GM12874 (cell line): ENCODE data around the gene SGCG.

Experiments used
- TF ChIP-seq, protein P1 (sequence below): IDR thresholded peaks from 2 replicates; pipeline ENCODE4 v1.5.1; 2011; ENCODE audit warnings: low read depth, mild to moderate bottlenecking, control low read depth, low read length, moderate library complexity; ENCODE audit not compliant: insufficient read depth

Gene SGCG

DNA sequence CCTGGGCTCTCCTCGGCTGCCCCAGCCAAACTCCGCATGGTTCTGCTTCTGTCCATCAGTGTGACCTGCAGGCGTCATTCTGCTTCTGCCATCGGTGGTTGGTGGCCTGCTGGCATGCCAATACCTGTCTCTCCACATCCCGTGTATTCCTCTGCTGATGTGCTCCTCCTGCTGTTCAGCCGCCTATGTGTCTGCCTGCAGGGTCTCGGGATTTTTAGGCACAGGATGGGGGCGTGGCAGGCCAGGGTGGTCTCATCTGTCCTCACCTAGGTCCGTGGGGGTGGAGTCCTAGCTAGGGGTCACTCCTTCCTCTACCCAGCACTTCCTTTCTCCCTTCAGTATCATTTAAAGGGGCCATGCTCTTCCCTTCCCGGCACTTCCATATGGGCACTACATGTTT, 33.0 kb upstream of the SGCG start:
- TF ChIP-seq, protein P1, sequence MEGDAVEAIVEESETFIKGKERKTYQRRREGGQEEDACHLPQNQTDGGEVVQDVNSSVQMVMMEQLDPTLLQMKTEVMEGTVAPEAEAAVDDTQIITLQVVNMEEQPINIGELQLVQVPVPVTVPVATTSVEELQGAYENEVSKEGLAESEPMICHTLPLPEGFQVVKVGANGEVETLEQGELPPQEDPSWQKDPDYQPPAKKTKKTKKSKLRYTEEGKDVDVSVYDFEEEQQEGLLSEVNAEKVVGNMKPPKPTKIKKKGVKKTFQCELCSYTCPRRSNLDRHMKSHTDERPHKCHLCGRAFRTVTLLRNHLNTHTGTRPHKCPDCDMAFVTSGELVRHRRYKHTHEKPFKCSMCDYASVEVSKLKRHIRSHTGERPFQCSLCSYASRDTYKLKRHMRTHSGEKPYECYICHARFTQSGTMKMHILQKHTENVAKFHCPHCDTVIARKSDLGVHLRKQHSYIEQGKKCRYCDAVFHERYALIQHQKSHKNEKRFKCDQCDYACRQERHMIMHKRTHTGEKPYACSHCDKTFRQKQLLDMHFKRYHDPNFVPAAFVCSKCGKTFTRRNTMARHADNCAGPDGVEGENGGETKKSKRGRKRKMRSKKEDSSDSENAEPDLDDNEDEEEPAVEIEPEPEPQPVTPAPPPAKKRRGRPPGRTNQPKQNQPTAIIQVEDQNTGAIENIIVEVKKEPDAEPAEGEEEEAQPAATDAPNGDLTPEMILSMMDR, result no peak

DNA sequence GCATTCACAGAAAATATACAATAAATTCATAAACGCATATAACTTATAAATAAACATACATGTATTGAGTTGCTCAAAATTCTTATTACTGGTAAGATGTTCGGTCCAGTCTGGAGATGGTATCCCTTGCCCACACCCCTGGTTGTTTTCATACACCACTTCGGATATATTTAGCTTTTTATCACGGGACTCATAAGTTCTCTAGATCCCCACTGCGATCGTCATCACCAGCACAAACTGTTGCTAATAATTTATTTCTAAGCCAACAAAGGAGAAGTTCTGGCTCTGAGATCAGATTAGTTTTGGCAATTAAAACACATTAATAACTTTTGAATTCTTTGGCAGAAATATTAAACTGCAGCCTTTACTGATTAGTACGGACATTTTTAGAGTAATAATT, 23.0 kb upstream of the SGCG start:
- TF ChIP-seq, protein P1, result no peak

- TF ChIP-seq, protein P1, result peak; percentile 66
Observed at GRCh38 chr13:23159205-23159759, 21.5 kb upstream of the SGCG start.

DNA sequence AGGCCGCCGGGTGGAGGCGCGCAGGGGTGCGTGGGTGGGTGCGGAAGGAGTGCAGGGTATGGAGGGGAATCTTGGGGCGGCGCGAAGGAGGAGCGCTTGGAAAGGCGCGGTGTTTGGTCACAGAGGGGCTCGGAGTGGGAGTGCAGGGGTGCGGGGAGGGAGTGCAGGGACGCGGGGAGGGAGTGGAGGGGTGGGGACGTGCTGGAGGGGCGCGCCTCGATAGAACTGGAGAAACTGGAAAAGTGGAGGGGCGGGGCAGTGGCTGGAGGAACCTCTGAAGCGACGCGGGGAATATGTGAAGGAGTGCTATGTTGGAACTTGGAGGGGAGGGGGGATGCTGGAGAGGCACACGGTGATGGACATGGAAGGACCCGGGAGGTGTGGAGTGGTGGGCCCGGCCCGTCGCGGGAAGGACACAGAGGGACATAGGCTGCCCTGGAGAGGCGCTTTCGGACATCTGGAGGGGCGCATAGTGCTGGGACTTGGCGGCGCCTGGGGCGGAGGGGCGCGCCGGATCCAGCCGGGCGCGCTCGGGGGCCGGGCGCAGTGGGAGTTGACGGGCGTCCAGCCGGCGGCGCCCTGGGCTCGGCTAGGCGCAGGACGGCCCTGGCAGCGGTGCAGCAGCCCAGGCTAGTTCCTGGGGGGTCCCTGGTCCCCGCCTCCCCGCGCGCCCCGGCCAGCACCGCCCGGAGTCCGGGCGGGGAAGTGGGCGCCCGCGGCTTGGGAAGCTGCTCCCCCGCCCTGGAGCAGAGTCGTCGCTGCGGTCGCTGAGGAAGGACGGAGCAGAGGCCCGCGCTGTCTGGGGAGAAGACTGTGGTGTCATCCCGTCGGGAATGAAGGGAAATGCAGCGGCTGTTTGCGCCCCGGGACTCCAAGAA, 20.8 kb upstream of the SGCG start:
- TF ChIP-seq, protein P1, result no peak

- TF ChIP-seq, protein P1, result peak; percentile 15; the same call in 1 of the 2 replicates
Observed at GRCh38 chr13:23160638-23161480, 19.9 kb upstream of the SGCG start.

- TF ChIP-seq, protein P1, result no peak
Observed at GRCh38 chr13:23161481-23161825, 19.3 kb upstream of the SGCG start.

GRCh38 chr13:23175920-23176319, 4.9 kb upstream of the SGCG start:
- TF ChIP-seq, protein P1, result no peak
